HG02943 (cell line): ENCODE data around the gene EEPD1.

Source experiments
- ATAC-seq: cut with Tn5 transposase; IDR thresholded peaks from one replicate; pipeline ENCODE4 v1.9.1; 2021; ENCODE audit warnings: mild to moderate bottlenecking, low read depth, moderate library complexity; ENCODE audit not compliant: unreplicated experiment

The EEPD1 gene

DNA sequence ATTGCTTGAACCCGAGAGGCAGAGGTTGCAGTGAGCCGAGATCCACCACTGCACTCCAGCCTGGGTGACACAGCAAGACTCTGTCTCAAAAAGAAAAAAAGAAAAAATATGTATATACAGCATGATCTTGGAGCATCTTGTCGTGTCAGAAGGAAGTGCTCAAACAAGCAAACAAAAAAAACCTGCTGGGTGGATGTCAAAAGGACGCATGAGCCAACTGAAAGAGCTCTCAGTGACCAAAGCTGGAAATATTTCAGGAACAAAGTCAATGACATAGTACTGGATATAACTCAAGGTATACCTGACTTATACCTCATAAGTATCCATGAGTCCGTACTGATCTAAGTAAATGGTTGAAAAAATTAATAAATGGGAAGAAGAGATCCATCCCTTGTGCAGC is 142.0 kb downstream of the EEPD1 start:
- no peak for ATAC-seq

DNA sequence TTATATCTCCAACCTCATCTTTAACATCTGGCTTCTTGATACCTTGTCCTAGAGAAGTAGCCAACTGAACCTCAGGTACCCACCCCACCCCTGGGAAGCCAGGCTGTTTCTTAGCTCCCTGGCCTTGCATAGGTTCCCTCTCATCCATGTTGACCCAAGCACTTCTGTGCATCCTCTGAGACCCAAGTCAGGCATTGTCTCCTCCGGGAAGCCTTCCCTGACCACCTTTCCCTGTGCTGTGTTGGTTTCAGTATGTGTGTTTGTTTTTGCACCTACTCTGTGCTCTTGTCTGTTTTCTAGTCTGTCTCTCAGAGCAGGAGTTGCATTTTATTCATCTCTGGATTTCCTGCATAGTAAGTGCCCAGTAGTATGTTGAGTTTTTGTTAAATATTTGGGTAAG is 143.2 kb downstream of the EEPD1 start:
- no peak for ATAC-seq

DNA sequence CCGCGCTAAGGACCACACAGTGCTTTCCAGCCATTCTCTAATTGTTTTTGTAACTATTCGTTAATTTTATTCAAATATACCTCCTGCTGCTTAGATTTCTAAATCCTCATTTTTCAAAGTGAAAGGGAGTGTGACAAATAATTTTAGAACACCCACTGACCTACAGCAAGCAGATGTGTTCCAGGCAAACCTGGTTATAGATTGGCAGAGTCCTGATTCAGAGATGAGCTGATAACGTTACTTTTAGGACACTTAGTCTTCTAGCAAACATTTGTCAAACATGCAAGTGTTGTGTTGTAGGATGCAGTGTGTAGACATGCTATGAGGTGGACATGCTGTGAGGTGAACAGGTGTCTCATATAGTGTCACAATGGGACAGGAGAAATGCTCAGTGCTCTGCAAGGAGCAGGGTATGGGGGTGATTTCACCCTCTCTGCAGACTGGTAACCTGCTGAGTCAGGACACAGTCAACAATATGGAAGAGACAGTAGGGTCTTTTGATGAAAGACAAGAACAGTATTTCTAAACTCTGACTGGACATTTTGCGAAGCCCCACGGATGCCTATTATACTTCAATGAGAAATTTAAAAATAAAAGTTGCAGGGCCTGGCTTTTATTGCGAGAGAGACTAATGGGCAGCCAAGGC is 144.4 kb downstream of the EEPD1 start:
- no peak for ATAC-seq

DNA sequence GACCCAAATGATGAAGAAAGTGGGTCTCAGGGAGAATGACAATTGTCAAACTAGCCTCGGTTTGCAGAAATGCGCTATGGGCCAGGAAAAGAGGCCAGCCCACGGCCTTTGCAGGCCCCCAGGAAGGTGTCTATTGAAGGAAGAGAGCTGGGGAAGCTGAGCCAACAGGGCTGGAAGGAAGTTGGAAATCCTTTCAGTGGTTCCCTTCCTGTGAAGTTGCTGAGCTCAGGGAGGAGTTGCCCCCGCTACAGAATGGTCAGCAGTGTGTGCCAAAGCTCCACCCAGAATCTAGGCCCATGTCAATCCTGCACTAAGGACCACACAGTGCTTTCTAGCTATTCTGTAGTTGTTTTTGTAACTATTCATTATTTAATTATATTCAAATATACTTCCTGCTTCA is 145.1 kb downstream of the EEPD1 start:
- no peak for ATAC-seq

DNA sequence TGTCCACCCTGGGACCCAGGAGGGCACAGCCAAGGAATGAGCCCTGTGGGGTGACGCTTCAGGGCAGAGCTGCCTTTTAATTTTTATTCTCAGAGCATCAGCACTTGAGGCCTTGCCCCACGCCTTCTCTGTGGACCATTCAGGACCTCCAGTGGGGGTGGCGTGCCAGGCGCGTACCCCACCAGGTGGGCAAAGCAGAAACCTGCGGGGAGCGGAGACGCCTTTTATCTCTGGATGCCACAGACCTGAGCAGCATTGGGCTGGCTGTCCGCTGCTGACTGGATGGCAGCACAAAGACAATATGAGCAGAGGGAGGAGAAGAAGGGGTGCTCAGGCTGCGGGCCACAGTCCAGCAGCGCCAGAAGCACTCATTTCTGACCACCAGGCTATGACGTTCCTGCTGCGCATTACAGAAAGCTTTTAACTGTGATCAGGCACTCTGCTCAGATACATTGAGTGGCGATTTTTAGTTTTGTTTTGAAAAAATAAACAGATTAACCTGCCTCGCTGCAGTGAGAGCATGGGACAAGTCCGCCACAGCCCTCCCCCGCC is 146.2 kb downstream of the EEPD1 start:
- no peak for ATAC-seq

DNA sequence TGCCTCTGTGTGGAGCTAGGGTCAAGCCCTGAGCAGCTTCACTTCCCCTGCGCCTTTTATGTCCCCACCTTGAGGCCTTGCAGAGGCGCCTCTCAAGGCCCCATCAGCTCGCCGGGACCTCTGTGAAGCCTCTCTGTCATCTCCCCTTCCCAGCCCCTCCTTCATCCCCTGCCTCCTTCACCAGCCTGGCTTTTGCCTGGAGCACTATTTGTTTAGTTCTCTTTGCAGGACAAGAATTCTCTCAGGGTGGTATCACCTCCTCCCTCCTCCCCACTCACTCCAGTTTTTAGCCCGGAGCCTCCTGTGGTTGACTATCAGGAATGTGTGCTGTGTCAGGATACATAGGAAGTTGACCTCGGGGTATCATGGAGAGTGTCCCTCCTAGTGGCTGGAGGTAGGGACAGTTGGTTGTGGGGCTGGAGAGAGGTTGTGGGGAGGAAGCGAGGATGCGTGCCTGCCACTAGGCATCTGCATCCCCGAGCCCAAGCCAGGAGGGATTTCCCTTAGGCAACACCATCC is 146.8 kb downstream of the EEPD1 start:
- ATAC-seq, result no peak

DNA sequence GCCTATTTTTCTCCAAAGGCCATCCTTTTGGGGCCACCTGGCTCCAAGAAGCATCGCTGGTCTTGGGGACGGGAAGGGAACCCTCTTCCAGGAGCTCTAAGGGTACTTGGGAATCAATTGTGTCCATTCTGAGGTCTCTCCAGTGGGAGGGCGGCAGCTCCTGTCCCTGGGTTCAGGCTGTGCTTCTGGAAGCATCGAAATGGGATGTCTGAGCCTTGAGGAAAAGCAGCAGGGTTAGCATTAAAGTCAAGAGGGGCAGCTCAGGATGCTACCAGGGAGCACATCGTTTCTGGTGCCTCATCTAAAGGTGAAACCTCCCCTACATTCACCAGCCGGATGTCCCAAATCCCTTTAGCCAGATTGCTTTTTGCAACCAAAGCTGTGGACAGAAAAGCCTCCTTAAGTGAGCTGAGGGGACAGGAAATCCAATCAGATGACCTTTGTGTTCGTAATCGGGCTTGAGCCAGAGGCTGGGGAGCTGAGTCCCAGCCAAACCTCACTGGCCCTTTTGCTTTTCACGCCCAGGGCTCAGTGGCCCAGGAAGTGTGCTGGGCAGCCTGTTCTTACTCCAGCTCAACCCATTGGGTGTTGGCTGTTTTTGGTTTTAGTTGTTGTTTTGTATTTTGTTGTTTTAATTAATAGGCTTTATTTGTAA is 147.8 kb downstream of the EEPD1 start:
- ATAC-seq, result no peak

DNA sequence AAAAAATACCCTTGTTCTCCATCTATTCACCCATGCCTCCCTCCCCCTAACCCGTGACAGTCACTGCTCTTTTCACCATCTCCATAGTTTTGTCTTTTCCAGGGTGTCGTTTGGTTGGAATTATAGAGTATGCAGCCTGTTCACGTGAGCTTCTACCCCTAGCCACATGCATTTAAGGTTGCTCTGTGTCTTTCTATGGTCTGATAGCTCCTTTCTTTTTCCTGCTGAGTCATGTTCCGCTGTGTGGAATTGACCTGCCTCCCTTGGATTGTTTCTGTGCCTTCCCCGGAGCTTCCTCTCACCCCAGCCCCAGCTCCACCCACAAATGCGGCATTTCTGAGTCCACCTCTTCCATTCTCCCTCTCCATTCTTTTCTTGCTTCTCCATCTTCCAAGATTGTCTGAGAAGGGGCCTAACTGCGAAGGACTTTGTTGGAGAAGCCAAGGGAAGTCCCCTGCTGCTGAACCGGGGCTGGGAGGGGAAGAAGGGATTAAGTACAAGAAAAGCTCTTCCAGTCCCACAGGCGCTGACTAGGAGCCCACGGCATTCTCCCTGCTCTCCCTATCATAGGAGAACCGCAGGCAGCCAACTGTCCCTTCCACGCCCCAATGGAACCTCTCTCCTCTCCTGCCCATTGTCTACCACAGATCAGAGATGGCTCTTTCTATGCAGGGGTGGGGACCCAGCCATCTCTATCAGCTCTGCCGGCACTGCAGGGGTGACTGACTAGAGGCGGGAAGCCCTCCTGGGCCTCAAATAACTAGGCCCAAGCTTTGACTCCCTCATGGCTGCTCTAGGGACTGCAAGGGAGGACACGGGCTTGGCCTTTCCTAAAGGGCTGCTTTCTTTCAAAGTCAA is 149.1 kb downstream of the EEPD1 start:
- ATAC-seq, result no peak

DNA sequence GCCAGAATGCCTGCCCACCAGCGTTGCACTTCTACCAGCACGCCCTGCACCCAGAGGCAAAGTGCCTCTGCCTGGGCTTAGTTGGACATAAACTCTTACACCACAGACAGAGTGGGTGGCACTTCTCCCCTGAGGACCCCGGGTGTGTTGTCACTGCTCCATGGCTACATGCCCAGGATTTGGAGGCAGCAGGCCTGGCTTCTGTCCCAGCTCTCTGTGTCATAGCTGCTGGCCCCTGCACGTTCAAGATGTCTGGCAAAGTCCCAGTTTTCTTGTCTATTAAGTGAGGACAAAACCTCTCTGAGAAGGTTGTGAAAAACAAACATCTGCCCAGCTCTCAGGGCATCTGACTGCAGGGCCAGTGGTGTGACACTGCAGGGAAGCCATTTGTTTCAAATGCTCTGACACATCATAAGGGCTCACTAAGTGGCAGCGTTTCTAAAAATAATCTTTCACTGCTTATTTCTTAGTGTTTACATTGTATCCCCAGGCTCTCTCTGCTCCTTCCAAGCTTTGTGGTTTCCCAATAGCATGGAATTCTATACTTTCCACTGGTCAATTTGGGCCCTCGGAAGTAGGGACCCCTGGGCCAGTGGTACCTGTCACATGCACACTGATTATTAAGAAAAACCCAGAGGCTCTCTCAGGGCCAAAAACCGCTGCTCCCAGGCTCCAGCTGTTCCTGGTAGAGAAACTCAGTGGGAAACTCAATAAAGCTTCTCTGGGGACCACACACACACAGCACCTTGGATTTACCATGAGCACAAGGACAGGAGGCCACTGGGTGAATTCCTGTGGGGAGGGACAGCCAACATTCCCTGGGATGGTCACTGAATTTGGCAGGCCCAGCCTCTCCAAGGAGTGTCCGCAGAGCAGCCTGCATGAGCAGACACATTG is 150.4 kb downstream of the EEPD1 start:
- no peak for ATAC-seq

DNA sequence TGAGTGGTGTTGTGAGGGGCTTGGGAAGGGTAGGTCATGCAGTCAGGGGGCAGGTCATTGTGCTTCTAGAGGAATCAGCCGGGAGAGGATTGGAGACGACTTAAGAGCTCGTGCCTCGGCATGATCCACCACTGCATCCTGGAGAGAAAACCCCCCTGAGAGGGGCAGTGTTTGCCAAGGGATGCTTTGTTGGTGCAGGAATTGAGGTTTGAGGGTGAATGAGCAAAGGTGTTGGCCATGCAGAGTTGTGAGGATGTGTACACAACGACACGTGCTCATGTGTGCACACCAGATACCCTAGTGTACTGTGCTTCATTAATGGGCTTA is 151.0 kb downstream of the EEPD1 start:
- ATAC-seq, result no peak

DNA sequence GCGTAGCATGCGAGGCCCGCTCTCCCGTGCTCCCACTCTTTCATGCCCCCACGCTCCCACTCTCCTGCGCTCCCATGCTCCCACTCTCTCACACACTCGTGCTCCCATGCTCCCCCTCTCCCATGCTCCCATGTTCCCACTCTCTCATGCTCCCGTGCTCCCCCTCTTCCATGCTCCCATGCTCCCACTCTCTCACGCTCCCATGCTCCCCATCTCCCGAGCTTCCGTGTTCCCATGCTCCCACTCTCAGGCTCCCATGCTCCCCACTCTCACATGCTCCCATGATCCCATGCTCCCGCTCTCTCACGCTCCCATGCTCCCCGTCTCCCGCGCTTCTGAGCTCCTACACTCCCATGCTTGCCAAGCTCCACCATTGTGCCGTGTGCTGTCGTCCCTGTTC is 152.2 kb downstream of the EEPD1 start:
- no peak for ATAC-seq

DNA sequence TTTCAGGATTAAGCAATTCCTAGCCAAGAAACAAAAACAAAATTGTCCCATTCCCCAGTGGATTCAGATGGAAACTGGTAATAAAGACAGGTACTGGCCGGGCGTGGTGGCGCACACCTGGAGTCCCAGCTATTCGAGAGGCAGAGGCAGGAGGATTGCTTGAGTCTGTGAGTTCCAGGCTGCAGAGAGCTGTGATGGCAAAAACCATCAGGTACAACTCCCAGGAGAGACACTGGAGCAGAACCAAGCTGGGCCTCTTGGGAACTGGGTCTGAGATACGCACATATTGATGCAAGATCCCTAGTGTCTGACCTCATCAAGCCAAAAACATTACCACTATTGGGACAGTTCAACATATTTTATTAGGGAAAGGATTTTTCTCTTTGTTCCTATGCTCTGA is 152.6 kb downstream of the EEPD1 start:
- no peak for ATAC-seq

DNA sequence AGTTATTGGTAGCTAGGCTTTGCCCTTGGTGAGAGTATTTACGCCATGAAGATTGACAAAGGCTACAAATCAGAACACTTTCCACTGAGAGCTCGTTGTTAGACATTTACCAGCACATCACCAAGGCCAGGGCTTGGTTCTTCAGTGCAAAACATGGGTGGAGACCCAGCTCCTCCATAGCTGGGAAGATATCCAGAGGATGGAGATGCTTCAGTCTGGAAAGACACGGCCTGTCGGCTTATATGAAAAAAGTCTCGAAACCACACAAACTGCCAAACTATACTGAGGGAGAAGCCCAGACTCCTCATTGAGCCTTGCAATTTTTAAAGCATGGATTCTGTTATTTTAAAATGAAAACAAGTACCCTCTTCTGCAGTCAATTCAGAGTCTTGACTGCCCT is 153.2 kb downstream of the EEPD1 start:
- ATAC-seq, result no peak

DNA sequence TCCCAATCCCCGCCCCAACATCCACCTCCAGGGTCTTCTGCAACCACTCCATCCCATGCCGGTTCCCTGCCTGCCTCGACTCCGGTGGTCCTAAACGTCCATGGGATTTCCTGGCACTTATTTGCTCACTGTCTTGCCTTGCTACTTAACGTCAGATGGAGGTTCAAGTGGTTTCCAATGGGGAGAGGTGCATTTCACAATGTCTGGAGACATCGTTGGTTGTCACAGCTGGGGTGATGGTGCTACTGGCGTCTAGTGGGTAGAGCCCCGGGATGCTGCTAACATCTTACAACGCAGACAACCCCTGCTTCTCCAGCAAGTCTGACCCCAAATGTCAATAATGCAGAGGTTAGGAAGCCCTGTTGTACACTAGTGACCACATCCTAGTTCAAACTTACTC is 153.7 kb downstream of the EEPD1 start:
- no peak for ATAC-seq

DNA sequence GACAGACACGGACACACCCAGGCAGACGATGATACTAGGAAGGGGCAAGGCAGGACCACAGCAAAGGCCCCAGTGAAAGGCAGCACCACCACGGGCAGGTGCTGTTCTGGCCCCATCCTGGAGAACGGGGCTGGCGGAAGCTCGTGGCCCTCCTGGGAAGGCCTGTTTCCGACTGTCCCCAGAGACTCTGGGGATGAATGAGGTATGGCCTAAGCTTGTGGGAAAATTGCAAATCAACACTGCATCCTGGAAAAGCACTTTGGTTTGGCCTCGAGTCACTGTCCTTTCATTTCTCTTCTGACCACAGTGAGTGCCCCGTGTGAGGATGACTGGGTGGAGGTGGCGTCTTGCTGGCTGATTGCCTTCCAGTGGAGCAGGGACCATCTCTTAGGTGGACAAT is 155.0 kb downstream of the EEPD1 start:
- no peak for ATAC-seq

DNA sequence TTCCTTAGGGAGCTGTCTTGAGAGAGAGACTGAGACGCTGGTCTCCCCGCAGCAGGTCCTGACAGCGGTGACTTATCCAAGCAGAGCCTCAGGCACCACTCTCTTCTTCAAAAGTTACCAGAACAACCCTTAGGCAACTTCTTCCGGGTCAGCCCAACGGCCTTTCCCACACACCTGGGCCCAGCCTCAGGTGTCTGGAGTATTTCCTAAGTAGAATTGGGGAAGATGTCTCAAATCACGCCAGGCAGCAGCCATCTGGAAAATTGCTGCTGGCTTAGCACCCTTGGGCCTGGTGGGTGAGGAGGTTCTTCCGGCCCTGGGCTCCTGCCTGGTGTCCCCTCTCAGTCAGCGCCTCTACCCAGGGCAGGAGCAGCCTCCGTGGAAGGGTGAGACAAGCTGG is 156.2 kb downstream of the EEPD1 start:
- no peak for ATAC-seq

DNA sequence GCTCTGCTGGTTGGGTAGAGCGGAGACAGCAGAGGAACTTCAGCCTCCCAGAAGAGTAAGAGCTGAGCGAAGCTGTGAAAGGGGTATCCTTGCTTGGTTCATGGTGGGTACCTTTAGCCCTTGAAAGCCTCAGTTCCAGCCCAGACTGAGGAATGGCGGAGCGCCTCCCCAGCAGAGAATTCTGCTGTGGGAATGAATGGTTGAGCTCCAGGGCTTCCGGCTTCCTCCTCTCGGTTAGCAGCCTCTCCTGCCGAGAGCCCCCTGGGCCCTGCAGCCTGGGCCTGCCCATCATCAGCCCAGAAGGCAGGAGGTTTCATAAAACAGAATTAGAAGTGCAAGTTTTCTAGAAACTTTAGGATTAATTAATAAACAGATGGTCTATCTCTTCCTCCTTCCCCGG is 156.7 kb downstream of the EEPD1 start:
- no peak for ATAC-seq

DNA sequence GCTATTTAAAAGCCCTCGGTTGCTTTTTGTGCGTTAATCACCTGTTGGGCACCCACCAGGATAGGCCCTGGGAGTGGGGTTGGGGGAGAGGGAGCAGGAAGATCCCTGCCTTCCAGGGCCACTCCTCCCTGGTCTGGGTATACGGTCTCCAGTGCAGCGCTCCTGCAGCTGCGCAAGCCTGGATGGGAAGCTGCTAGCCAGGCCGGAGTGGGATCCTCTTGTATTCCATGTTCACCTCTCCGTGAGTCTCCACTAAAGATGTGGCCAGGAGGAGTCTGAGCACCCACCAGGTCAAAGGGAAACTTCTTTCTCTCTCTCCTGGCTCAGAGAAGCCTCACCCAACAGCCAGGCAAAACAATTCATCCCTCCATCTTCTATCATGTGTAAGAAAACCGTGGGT is 157.8 kb downstream of the EEPD1 start:
- ATAC-seq, result no peak

DNA sequence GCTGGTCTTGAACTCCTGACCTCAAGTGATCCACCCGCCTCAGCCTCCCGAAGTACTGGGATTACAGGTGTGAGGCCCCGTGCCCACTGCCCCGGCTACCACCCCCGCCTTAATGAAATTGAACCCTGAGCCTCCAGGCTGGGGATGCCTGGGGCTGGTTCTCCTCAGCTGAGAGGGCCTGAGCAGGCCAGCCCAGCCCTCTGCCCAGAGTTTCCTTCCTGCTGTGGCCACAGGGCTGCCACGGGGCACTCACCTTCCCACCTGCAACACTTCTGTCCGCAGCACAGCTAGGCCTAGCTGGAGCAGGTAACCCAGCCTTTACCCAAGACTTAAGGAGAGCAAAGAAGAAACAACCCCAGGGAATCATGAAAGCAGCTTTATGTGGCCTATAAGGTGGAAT is 158.5 kb downstream of the EEPD1 start:
- no peak for ATAC-seq
